CD4-positive, alpha-beta T cell treated with Interleukin-17A for 4 hours (primary cell): ENCODE results near the gene LGALS4.
"Not testable (repeated sequence)": the region's sequence is repeated elsewhere in the genome, so short reads cannot be mapped to it uniquely, and the experiment has no call there.

Source experiments
- DNase-seq: peaks from one replicate; pipeline ENCODE4 v3.0.0-alpha.2; 2020; ENCODE audit warnings: mixed read lengths

Gene LGALS4

DNA sequence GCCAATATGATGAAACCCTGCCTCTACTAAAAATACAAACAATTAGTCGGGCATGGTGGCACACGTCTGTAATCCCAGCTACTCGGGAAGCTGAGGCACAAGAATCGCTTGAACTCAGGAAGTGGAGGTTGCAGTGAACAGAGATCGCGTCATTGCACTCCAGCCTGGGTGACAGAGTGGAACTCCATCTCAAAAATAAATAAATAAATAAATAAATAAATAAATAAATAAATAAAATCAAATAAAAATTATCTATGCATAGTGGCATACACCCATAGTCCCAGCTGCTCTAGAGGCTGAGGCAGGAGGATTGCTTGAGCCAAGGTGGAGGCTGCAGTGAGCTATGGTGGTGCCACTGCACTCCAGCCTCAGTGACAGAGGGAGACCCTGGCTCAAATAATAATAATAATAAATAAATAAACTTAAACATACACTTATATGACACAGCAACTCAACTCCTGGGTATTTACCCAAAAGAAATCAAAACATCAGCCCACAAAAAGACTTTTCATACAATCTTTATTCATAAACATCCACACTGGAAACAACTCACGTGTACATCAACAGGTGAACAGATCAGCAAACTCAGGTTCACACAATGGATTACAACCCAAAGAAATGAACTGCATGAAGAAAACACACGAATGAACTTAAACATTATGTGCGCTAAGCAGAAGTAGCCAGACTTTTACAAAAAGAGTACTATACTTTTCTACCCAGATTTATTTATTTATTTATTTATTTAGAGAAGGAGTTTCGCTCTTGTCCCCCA is 46.3 kb downstream of the LGALS4 start:
- DNase-seq = no peak

- no peak for DNase-seq
Measured at GRCh38 chr19:38765214-38765613, 47.5 kb downstream of the LGALS4 start.

DNA sequence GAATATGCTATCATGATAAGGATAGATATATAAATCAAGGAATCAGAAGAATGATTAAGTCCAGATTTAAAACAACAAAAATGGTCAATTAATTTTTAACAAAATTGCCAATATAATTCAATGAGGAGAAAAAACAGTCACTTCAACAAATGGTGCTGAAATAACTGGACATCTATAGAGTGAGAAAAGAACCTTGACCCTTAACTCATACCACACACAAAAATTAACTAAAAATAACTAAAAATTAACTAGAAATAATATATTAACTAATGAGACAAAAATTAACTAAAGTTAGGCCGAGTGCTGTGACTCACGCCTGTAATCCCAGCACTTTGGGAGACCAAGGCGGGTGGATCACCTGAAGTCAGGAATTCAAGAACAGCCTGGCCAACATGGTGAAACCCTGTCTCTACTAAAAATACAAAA is 48.9 kb downstream of the LGALS4 start:
- DNase-seq = no peak

GRCh38 chr19:38761884-38762389 is 50.8 kb downstream of the LGALS4 start:
- DNase-seq = not testable (repeated sequence)

DNA sequence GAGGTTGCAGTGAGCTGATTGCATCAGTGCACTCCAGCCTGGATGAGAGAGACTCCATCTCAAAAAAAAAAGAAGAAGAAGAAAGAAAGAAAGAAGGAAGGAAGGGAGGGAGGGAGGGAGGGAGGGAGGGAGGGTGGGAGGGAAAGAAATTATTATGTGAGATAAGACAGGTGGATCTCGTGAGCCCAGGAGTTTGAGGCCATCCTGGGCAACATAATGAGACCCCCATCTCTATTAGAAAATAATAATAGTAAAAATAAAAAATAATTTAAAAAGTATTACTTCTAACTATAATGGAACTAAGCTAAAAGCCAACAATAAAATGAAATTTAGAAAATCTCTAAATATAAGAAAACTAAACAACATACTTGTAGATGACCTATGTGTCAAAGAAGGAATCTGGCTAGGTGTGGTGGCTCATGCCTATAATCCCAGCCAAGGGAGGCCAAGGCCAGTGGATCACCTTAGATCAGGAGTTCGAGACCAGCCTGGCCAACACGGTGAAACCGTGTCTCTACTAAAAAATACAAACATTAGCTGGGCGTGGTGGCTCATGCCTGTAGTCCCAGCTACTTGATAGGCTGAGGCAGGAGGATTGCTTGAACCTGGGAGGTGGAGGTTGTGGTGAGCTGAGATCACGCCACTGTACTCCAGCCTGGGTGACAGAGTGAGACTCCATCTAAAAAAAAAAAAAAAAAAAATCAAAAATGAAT is 51.8 kb downstream of the LGALS4 start:
- DNase-seq = not testable (repeated sequence)

DNA sequence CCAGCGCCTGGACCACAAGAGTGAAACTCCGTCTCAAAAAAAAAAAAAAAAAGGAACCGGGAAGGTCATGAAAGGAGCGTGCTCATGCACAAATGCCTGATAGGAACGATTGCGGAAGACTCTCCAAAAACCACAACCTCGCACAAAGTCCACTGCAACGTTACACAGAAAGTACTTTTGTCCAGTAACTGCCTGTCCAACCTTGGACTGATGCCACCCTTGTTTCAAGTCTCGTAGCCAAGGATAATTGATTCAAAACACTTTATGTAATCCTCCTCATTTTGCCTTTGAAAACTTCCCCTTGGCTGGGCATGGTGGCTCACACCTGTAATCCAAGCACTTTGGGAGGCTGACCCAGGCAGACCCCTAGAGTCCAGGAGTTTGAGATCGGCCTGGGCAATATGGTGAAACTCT is 53.1 kb downstream of the LGALS4 start:
- DNase-seq = no peak

- DNase-seq = not testable (repeated sequence)
Measured at GRCh38 chr19:38754196-38754595, 58.5 kb downstream of the LGALS4 start.

GRCh38 chr19:38753783-38754182 is 59.0 kb downstream of the LGALS4 start:
- not testable (repeated sequence) for DNase-seq
